ENCODE results near the gene POLR1A.

Gene POLR1A

GRCh38 chr2:86027196-86027921, 78.3 kb downstream of the POLR1A start:
- TF ChIP-seq EZH2phosphoT487 (IDR thresholded peaks at IDR 0.05; ENCODE audit: borderline replicate concordance, low read length), result no peak
- TF ChIP-seq, protein P1, sequence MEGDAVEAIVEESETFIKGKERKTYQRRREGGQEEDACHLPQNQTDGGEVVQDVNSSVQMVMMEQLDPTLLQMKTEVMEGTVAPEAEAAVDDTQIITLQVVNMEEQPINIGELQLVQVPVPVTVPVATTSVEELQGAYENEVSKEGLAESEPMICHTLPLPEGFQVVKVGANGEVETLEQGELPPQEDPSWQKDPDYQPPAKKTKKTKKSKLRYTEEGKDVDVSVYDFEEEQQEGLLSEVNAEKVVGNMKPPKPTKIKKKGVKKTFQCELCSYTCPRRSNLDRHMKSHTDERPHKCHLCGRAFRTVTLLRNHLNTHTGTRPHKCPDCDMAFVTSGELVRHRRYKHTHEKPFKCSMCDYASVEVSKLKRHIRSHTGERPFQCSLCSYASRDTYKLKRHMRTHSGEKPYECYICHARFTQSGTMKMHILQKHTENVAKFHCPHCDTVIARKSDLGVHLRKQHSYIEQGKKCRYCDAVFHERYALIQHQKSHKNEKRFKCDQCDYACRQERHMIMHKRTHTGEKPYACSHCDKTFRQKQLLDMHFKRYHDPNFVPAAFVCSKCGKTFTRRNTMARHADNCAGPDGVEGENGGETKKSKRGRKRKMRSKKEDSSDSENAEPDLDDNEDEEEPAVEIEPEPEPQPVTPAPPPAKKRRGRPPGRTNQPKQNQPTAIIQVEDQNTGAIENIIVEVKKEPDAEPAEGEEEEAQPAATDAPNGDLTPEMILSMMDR (IDR thresholded peaks at IDR 0.05; ENCODE audit: low read depth, low read length, poor library complexity, severe bottlenecking), result no peak
- Histone ChIP-seq H3K4me3 (ENCODE audit: low read length) (no peak overlapping the region), H4K20me1 (ENCODE audit: control insufficient read depth, insufficient read depth, low read depth, low read length) (no peaks in the 10 kb centered on the region), H3K27me3 (ENCODE audit: control insufficient read depth, low read length) (no peaks in the 10 kb centered on the region), H3K9me2 (replicated peaks; ENCODE audit: control insufficient read depth, low read length) (no peaks in the 10 kb centered on the region), H3K36me3 (ENCODE audit: control insufficient read depth, low read length) (peaks cover 73% of the 10 kb centered on the region), H3F3A (ENCODE audit: control insufficient read depth, insufficient read depth) (no peaks in the 10 kb centered on the region), H3K4me1 (ENCODE audit: control insufficient read depth, low read length) (no peaks in the 10 kb centered on the region), H3K27ac (ENCODE audit: low read depth, low read length) (no peak overlapping the region), H3K9me3 (ENCODE audit: control insufficient read depth, insufficient read depth, low read length) (no peaks in the 10 kb centered on the region), H3K4me2 (ENCODE audit: low read length) (no peak overlapping the region), H3K79me2 (ENCODE audit: control insufficient read depth, low read length) (no peaks in the 10 kb centered on the region)

GRCh38 chr2:86026744-86027065, 79.0 kb downstream of the POLR1A start:
- Histone ChIP-seq H3K4me2 (ENCODE audit: low read length) (no peak overlapping the region), H3K9me3 (ENCODE audit: control insufficient read depth, insufficient read depth, low read length) (no peaks in the 10 kb centered on the region), H3F3A (ENCODE audit: control insufficient read depth, insufficient read depth) (no peaks in the 10 kb centered on the region), H3K27me3 (ENCODE audit: control insufficient read depth, low read length) (no peaks in the 10 kb centered on the region), H3K79me2 (ENCODE audit: control insufficient read depth, low read length) (no peaks in the 10 kb centered on the region), H3K9me2 (replicated peaks; ENCODE audit: control insufficient read depth, low read length) (no peaks in the 10 kb centered on the region), H3K4me1 (ENCODE audit: control insufficient read depth, low read length) (no peaks in the 10 kb centered on the region), H4K20me1 (ENCODE audit: control insufficient read depth, insufficient read depth, low read depth, low read length) (no peaks in the 10 kb centered on the region), H3K36me3 (ENCODE audit: control insufficient read depth, low read length) (peaks cover 66% of the 10 kb centered on the region), H3K4me3 (ENCODE audit: low read length) (no peak overlapping the region), H3K27ac (ENCODE audit: low read depth, low read length) (no peak overlapping the region)
- TF ChIP-seq, protein P1 (IDR thresholded peaks at IDR 0.05; ENCODE audit: low read depth, low read length, poor library complexity, severe bottlenecking), result no peak
- TF ChIP-seq EZH2phosphoT487 (IDR thresholded peaks at IDR 0.05; ENCODE audit: borderline replicate concordance, low read length), result no peak

- H3K36me3 ChIP-seq (ENCODE audit: control insufficient read depth, low read length), result peaks cover 61% of the 10 kb centered on the region
These were observed 79.5 kb downstream of the POLR1A start for GRCh38 chr2:86025976-86026743.

More at GRCh38 chr2:86025976-86026743, 79.5 kb downstream of the POLR1A start:
- Histone ChIP-seq H3K27ac (ENCODE audit: low read depth, low read length) (no peak overlapping the region), H3K4me1 (ENCODE audit: control insufficient read depth, low read length) (no peaks in the 10 kb centered on the region), H3K4me3 (ENCODE audit: low read length) (no peak overlapping the region), H3K9me2 (replicated peaks; ENCODE audit: control insufficient read depth, low read length) (no peaks in the 10 kb centered on the region), H3K27me3 (ENCODE audit: control insufficient read depth, low read length) (no peaks in the 10 kb centered on the region), H3K9me3 (ENCODE audit: control insufficient read depth, insufficient read depth, low read length) (no peaks in the 10 kb centered on the region), H3K79me2 (ENCODE audit: control insufficient read depth, low read length) (no peaks in the 10 kb centered on the region), H4K20me1 (ENCODE audit: control insufficient read depth, insufficient read depth, low read depth, low read length) (no peaks in the 10 kb centered on the region), H3F3A (ENCODE audit: control insufficient read depth, insufficient read depth) (no peaks in the 10 kb centered on the region), H3K4me2 (ENCODE audit: low read length) (no peak overlapping the region)
- no peak for TF ChIP-seq EZH2phosphoT487 (IDR thresholded peaks at IDR 0.05; ENCODE audit: borderline replicate concordance, low read length)
- TF ChIP-seq, protein P1 (IDR thresholded peaks at IDR 0.05; ENCODE audit: low read depth, low read length, poor library complexity, severe bottlenecking), result no peak
